ENCODE measurements around the gene TRABD.
A peak's percentile ranks its signal among the peaks of the same experiment; 100 is the strongest.
"Not testable (repeated sequence)": the region's sequence is repeated elsewhere in the genome, so short reads cannot be mapped to it uniquely, and the experiment has no call there.

Gene TRABD

DNA sequence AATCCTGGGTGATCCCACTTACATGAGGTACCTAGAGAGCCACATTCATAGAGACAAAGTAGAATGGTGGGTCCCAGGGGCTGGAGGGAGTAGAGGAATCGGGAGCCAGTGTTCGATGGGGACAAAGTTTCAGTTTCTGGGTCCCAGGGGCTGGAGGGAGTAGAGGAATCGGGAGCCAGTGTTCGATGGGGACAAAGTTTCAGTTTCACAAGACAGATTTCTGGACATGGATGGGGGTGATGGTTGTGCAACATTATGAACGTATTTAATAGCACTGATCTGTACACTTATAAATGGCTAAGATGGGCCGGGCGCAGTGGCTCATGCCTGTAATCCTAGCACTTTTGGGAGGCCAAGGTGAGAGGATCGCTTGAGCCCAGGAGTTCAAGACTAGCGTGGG lies 19.3 kb downstream of the TRABD start:
- not testable (repeated sequence) for DNase-seq

DNA sequence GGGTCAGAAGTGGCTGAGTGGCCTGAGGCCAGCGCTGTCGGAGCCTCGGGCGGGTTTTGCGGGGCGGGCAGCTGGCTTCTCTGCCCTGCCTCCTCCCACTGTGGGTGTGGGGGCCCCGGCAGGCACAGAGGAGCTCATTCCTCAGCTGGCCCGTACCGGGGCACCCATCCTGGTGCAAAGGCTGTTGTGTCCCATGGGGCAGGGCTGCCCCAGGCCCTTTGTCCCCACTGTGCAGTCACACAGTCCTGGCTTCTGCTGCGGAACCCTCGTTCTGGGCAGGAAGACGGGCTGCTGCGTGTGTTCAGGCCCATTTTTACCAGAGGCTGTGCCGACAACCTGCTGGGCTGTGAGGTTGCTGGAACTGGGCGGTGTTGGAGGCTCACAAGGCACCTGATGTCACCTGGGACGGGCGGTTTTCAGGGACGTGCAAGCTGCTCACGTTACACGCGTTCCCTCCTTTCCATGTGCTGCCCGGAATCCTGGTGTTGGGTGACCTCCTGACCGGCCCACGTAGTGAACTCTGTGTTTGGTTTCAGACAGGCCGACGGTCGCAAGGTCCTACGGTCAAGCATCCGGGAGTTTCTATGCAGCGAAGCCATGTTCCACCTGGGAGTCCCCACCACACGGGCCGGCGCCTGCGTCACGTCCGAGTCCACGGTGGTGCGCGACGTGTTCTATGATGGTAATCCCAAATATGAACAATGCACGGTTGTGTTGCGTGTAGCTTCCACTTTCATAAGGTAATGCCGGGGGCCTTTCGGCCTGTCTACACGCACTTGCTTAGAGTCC lies 20.3 kb downstream of the TRABD start:
- no peak for DNase-seq

DNA sequence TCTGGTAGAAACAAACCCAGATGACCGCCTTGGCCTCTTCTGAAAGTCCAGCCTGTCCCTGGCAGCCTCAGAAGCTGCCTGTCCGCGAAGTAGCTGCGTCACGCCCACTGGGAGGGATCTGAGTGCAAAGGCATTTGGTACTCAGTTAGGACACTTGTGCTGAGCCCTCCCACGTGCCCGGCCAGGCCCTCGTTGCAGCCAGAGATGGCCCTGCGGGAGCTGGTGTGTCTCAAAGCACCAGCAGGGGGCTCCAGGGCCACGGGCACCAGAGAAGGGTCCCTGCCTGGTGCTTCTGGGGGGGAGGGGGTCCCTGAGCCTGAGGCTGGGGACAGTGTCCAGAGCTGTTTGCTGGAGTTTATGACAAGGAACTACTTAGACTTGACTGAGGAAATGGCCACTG lies 20.9 kb downstream of the TRABD start:
- DNase-seq, result no peak

DNA sequence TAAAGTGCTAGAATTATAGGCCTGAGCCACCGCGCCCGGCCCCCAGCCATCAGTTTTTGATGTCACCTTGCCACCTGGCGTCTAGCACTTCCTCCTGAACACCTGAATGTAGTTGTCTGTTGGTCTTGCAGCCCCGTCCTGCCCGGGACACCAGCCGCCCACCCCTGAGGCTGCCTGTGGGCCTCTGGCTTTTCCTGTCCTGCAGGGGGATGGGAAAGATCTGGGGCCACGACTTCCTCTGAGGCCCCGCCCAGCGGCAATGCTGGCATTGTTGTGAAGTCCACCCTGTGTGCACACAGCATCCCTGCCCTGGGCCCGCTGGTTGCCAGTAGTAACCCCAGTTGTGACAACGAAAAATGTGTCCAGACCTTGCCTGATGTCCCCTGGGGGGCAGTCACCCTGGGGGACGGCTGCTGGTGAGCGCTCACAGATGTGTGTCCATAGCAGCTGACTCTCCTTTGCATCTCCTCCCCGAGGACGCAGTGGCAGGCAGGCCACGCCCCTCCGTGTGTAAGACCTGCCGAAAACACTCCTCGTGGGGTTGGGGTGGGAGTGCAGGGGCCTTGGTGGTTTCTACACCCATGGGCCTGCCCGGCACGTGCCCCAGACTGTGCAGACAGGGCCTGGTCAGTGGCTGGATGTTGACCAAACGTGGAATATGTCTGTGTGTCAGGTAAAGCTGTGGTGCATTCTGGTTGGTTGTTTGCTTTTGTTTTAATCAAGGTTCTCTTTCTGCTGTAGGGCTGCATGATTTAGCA lies 21.8 kb downstream of the TRABD start:
- DNase-seq, result no peak

DNA sequence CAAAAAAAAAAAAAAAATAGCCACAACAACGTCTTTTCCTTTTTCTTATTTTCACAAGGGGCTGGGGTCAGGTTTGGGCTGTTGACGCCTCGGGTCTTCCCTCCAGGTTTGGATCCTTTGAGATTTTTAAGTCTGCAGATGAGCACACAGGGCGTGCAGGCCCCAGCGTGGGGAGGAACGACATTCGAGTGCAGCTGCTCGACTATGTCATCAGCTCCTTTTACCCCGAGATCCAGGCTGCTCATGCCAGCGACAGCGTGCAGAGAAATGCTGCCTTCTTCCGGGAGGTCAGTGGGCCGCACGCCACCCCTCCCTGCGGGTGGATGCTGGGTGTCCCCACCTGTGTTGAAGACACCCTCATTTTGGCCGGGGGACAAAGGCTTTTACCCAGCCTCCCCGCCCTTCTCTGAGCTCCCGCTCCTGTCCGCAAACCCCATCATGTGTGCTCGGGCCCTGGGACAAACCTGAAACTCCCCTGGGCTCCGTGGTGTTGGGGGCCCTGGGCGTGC lies 22.8 kb downstream of the TRABD start:
- no peak for DNase-seq

DNA sequence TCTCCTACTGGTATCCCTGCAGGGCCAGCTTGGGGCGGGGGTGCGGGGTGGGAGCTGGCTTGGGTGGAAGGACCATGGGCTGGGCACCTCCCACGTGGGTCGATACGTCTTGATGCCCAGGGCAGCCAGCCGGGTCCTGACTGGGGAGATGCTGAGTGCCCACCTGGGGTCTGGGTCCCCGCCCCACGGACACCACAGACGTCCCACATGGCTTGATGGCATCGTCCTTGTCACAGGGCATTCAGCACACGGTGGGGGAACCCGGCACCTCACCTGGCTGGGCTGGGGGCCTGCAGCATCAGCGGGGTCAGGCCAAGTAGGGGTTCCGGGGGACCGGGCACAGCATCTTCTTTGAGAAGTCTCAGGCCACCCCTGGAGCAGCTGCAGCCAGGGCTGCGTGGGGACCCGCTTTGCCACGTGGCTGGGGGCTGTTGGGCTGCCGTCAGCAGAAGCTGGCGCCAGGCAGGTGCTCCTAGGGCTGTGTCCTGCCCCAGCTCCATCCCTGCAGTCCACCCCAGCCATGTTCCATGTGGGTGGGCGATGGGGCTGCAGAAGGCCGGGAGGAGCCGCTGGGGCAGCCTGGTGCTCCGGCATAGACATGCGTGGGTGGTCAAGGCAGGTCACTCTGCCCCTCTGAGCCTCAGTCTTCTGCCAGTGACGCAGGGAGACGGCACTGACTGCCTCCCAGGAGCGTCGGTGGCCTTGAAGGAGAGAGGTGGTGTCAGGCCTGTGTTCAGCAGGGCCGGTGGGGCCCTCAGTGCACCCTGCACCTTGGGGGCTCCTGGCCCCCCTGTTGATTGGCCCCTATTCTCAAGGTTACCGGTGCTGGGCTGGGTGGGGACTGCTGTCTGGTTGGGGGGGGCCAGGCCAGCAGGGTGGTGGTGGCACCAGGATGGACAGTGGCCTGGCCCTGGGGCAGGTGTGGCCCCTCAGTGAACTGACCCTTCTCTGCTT lies 23.5 kb downstream of the TRABD start:
- no peak for DNase-seq

DNA sequence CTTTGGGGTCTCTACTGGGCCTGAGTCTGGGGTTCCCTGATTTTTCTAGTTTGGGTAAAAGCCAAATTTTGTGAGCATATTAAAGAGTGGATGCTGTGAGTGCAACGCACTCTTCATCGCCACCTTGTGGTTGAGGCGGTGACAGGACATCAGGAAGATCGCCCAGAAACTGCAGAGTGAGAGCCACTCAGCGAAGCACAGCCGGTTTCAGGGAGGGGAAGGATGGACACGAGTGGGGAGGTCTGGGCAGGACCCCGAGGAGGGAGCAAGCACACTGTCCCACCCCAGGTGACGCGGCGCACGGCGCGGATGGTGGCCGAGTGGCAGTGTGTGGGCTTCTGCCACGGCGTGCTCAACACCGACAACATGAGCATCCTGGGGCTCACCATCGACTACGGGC lies 24.2 kb downstream of the TRABD start:
- DNase-seq, result peak; percentile 39 to 61

DNA sequence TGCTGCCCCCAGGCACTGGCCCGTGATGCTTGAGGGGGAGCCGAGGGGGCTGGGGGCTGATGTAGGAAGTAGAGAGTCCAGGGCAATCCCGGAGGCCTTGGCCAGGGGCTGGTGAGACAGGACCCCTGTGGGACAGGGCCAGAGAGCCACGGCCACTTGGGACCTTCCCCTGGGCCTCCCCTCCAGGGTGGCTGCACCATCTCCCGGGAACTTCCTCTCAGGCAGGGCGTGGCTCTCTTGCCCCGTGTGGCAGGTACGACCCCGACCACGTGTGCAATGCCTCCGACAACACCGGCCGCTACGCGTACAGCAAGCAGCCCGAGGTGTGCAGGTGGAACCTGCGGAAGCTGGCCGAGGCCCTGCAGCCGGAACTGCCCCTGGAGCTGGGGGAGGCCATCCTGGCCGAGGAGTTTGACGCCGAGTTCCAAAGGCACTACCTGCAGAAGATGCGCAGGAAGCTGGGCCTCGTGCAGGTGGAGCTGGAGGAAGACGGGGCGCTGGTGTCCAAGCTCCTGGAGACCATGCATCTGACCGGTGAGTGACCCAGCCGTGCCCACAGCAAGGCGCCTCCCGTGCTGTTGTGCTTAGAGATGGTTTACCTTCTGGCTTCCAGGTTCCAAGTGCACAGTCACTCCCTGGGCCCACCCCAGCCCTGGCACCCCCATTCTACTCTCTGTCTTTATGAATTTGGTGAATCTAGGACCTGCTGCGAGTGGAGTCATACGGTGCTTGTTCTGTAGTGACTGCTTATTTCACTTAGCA lies 24.8 kb downstream of the TRABD start:
- DNase-seq, result no peak

DNA sequence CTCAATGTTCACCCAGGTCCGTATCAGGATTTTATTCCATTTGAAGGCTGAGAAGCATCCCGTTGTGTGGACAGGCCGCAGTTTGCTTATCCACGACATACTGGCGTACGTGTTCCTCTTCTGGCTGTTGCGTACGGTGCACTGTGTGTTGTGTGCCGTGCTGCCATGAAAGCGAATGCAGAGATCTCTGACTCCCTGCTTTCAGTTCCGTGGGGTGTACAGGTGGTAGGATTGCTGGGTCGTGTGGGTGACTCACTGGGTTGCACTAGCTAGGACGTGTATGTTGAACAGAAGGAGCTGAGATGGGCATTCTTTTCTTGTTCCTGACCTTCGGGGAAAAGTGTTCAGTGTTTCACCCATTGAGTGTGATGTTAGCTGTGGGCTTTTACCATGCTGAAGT lies 25.4 kb downstream of the TRABD start:
- DNase-seq, result no peak

DNA sequence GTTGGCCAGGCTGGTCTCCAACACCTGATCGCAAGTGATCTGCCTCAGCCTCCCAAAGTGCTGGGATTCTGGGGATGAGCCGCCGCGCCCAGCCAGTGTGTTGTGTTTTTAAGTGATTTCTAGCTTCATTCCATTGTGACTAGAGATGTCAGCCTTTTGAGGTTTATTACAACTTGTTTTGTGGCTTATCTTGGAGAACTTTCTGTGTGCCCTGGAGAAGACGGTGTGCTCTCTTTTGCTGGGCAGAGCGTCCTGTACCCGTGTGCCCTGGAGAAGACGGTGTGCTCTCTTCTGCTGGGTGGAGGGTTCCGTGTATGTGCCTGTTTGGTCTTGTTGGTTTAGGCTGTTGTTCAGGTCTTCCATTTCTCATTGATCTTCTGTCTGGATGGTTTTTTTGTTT lies 27.6 kb downstream of the TRABD start:
- no peak for DNase-seq

DNA sequence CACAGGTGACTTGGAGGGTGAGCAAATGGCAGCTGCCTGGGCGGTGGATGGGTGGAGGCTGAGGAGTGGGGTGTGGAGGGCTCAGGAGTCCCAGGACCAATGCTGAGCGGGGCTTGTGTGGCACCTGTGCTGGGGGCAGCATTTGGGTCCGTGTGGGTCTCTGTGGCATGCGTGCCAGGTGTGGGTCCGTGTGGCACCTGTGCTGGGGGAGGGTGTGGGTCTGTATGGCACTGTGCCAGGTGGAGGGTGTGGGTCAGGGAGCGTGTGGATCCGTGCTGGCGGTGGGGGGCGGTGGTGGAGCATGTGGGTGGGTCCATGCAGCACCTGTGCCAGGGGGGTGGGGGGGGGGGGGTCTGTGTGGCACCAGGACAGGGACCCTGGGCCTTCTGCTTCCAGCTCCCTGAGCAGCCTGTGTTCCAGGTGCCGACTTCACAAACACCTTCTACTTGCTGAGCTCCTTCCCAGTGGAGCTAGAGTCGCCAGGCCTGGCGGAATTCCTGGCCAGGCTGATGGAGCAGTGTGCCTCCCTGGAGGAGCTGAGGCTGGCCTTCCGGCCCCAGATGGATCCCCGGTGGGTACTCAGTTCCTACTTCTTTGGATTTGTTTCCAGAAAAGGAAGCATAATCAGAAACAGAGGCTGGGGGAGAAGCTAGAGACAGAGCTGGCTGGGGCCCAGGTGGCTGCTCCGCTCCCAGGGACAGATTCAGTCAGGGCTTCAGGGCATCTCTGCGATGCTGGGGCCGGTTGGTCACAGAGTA lies 29.8 kb downstream of the TRABD start:
- DNase-seq, result no peak

DNA sequence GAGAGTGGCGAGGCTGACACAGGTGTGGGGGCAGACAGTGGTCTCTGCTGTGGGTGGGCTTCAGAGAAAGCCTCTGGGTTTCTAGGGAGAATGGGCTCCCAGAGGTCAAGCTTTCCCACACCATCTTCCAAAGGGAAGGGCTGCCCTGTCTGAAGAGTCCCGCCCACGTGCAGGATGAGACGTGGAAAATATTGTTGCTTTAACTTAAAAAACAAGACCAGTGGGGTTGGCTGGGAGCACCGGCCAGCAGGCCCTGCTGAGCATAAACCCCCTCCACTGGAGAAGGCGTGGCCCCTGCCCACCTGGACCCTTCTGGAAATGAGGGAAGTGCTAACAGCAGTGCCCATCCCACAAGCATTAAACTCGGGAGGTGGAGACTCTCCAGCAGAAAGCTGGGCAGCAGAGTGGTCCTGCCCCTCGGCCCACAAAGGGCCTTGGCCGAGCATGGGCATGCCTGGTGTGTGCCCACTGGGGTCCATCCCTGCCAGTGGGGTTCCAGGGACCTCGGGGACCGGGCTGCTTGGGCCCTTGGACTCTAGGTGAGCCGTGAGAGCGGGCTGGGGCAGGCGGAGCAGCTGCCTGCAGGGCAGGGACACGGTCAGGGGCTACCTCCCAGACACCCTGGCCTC lies 30.5 kb downstream of the TRABD start:
- no peak for DNase-seq

DNA sequence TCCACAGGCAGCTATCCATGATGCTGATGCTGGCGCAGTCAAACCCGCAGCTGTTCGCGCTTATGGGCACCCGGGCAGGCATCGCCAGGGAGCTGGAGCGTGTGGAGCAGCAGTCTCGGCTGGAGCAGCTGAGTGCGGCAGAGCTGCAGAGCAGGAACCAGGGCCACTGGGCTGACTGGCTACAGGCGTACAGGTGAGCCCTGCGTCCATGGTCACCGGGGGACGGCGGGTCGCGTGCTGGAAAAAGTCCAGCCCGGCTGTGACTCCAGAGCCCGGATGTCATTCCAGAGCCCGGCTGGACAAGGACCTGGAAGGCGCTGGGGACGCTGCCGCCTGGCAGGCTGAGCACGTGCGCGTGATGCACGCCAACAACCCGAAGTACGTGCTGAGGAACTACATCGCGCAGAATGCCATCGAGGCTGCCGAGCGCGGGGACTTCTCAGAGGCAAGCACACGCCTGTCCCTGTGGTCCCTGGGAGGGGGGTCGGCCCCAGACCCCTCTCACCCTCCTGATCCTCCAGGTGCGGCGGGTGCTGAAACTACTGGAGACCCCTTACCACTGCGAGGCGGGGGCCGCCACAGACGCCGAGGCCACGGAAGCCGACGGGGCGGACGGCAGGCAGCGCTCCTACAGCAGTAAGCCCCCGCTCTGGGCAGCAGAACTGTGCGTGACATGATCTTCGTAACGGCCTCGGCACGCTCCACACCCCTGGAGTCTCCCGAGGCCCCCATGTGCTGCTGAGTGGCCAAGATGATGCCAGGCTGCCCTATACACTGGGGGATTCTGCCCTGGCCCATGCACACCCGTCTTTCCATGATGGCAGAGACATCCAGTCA lies 31.2 kb downstream of the TRABD start:
- no peak for DNase-seq

DNA sequence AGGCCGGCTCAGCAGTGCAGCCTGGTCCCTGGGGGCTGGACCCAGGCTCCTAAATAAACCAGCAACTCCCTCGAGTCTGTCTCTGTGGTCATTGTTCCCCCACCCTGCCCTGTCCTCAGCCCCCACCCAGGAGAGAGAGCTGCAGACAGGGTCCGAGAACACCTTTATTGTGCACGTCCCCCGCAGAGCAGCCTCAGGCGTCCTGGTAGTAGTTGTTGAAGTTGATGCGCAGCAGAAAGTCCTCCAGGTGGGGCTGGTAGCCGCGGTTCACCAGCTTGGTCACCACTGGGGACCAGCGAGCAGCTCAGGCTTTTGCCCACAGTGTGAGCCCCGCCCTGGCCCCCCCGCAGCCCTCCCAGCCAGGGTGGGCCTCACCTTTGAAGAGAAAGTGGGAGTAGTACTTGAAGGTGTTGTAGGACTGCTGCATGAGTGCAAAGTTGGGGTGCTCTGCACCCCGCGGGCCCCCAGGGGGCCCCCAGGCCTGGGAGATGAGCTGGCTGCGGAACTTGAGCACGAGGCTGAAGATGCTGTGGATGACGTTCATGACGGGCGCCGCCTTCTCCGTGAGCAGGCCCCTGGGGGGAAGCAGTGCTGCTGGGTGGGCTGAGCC lies 31.9 kb downstream of the TRABD start:
- no peak for DNase-seq

DNA sequence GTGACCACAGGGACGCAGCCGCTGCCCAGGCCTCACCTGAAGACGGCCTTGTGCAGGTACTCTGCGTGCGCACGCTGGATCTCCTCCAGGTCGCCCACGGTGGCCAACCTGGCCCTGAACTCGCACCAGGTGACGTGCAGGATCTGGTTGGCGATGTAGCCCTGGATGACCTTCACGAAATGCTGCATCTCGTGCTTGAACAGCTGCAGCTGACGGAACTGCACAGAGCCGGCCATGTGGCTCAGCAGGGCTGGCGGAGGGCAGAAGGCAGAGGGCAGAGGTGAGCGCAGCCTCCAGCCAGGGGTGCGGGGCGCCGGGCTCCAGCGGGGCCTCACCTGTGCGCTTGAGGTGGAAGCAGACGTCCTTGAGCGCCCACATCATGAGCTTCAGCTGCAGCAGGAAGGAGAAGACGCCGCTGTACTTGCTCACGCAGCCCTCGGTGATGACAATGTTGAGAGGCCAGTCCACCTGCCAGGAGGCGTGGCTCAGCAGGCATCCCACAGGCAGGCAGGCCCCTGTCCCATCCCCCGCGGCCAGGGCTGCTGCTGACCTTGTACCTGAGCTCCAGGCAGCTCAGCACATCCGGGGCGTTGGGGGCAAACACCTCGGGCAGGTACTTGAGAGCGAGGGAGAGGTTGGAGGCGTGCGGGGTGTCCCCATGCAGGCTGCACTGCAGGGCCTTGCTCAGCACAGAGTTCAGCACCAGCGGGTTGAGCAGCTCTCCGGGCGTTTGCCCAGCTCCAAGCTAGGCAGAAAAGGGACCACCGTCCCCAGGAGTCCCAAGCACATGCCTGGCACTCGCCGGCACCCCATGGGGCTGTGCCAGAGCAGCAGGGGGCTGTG lies 32.7 kb downstream of the TRABD start:
- no peak for DNase-seq

DNA sequence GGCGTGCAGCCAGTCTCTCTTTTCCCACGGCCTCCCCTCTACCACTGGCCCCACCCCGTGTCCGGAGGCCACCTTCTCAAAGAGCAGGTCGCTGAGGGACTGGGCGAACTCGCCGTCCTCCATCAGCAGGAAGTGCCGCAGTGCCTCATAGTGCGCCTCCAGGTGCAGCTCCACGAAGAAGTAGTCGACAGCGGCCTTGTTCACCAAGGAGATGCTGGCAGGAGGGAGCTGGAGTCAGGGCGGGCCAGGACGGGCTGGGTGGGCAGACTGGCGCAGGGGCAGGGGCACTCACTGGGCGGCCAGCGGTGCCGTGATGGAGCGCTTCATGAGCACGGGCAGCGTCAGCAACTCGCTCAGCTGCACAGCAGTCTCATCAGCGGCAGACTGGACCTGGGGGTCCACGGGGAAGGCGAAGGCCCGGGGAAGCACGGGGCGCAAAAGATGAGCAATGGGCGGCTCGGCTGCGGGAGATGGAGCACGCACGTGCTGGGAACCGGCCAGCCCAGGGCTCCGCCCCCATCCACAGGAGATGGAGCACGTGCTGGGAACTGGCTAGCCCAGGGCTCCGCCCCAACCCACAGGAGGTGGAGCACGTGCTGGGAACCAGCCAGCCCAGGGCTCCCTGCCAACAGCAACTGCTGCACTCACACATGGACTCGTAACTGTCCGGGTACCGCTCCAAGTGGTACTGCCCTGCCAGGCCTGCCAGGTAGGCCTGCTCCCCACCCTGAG lies 33.4 kb downstream of the TRABD start:
- DNase-seq, result no peak

DNA sequence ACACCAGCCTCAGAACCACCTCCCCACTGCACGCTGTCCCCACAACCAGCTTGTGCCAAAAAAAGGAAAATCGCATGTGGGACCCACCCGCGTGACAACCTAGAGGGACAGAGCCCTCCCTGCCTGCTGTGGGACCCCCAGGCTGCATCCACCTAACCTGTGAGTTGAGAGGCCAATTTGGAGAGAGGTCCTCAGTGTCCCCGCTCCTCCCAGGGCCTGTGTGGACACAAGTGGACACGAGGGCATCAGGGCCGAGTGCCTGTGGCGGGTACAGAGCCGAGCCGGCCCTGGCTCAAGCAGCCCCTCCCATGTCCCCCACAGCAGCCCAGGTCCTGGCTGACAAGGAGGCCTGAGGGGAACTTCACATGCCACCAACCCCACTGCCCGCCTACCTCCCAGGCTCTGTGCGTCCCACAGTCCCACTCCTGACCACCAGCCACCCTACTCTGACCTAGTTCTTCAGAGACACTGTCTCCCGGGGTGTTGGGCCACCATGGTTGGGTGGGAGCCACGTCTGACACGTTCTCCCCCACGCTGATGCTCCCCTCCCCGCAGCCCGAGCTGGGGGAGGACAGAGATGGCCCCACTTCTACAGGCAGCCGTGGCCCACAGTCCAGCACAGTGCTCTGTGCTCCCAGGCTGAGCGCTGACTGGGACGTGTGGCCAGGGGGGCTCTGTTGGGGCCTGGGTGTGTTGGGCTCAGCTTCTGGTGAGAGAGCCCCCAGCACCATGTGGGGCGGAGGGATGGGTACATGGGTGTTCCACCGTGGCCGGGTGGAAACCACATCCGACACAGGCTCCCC lies 34.3 kb downstream of the TRABD start:
- DNase-seq, result no peak

Data from AML-193 (cell line).